NT2/D1 (cell line): ENCODE data around the gene ANKS6.

Experiments
- SUZ12 ChIP-seq: IDR thresholded peaks from 2 replicates; pipeline ENCODE4 v1.6.1; 2011; ENCODE audit not compliant: insufficient read length, insufficient read depth; ENCODE audit errors: extremely low read depth
- YY1 ChIP-seq: IDR thresholded peaks from 2 replicates; pipeline ENCODE4 v1.6.1; 2011; ENCODE audit not compliant: insufficient read length, insufficient read depth
- ZNF274 ChIP-seq: IDR thresholded peaks from 2 replicates; pipeline ENCODE4 v1.6.1; 2011; ENCODE audit warnings: mild to moderate bottlenecking, low read depth, low read length

- no peak for TF ChIP-seq ZNF274
- no peak for TF ChIP-seq YY1
- no peak for TF ChIP-seq SUZ12
Measured at GRCh38 chr9:98833090-98833956, 37.0 kb upstream of the ANKS6 start.
